Activated CD8-positive, alpha-beta memory T cell treated with anti-CD3 and anti-CD28 coated beads, Interleukin-2, amount 50 U/mL, for 1 hour (primary cell): ENCODE results near the gene RBBP8NL.
"Not testable (repeated sequence)": the region's sequence is repeated elsewhere in the genome, so short reads cannot be mapped to it uniquely, and the experiment has no call there.

Experiments
- DNase-seq: peaks from one replicate; pipeline ENCODE4 v3.0.0-alpha.2; 2020; ENCODE audit errors: extremely low read depth

RBBP8NL gene

DNA sequence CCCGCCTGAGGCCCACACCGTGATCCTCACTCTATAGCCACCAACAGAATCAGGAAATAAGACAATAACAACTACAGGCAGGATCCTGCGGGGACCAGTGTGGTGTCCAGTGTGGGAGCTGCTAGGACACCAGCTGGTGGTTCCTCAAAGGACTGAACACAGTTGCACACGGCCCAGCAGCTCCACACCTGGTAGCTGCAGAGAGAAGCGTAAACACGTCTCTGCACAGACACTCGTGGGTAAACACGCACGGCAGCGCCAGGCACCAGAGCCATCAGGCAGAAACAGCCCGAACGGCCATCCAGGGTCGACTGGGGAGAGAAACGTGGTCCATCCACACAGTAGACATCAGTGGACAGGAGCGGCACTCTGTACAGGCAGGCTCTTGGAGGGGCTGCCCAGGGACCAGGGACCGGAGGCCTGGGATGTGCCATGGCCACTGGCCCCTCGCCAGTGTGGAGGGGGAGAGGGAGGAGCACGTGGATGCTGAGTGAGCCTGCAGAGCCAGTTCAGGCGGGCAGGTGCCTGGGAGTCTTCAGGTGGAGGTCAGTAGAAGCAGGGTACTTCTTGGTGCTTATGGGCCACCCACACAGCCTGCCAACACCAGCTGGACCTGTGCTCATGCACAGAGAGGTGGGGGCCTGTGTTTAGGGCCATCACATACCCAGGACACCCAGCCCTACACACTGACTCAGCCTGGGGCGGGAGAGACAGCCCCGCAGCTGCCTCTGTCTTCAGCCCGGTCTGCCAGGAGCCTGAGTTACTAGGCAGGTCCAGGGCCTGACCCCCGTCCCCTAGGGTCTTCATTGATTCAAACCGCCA lies 52.8 kb downstream of the RBBP8NL start:
- DNase-seq = no peak

DNA sequence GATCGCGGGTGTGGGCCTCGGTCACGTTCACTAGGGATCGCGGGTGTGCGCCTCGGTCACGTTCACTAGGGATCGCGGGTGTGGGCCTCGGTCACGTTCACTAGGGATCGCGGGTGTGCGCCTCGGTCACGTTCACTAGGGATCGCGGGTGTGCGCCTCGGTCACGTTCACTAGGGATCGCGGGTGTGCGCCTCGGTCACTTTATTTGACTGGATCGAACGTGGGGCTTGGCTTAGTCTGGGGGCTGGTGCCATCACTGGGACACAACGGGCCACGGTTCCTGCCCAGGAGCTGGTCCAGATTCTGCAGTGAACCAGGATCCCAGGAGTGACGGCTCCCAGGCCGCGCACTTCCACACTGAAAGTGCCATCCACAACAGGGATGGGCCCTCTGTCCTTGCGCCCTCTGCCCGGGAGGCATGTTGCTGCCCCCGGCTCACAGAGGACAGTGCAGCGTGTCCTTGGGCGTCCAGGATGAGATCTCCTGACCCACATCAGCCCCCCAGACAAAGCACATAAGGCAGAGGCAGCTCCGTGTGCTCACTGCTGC lies 53.6 kb downstream of the RBBP8NL start:
- DNase-seq = not testable (repeated sequence)

DNA sequence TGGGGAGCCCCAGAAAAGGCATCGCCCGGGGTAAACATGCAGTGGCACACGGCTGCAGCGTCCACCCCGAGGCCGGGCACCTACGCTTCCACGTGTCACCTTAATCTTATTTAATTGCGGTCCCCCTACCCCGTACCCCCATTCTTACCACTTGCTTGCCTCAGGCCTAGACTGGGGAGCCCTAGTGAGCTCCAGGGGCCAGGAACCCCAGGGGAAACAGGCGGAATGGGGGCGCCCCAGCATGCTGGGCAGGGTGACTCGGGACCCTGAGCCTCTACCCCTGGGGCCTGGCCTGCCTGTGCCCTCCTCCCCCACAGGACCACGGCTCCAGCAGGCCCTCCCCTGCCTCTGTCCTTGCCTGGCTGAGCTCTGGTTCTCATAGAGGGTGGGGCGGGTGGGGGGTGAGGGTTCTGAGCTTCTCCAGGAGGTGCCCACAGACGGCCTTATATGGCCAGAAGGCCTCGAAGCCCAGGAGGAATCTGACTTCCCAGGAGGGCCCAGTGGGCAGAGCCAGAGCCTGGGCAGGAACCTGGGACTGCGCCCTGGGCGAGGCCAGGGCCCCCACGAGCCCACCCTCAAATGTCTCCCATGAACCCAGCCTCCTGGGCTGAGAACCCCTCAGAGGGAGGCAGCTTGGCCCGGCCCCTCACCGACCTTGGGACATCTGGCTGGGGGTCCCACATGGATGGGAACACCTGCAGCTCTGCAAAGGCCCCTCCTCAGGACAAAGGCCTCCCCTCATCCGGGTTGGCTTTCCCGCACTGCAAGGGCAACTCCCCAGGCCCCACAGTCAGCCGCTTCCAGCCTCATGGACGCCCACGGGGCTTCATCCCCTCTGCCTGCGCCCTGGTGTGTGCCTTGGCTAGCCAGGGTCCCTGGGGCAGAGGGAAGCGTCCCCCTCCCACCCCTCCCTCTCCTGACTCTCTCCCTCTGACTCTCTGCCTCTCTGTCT lies 55.0 kb downstream of the RBBP8NL start:
- DNase-seq = no peak

DNA sequence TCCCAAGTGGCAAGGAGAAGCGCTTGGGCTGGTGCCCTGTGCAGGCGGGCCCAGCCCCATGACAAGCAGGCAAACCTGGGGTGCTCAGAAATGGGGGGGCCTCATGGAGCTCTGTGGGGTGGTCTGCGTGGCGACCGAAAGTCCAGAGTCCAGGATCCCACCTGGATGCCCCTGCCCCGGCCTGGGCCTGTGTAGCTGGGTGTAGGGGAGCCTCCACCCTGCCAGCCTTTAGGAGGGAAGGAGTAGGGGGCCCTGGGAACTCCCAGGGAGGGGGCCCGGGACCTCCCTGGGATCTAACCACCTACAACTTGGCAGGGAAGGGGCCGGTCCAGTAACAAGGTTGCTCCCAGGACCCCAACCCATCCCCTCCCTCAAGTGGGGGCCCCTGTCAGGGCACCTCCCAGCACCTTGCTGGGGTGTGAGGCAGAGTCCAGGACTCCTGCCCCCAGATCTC lies 55.7 kb downstream of the RBBP8NL start:
- DNase-seq = no peak

DNA sequence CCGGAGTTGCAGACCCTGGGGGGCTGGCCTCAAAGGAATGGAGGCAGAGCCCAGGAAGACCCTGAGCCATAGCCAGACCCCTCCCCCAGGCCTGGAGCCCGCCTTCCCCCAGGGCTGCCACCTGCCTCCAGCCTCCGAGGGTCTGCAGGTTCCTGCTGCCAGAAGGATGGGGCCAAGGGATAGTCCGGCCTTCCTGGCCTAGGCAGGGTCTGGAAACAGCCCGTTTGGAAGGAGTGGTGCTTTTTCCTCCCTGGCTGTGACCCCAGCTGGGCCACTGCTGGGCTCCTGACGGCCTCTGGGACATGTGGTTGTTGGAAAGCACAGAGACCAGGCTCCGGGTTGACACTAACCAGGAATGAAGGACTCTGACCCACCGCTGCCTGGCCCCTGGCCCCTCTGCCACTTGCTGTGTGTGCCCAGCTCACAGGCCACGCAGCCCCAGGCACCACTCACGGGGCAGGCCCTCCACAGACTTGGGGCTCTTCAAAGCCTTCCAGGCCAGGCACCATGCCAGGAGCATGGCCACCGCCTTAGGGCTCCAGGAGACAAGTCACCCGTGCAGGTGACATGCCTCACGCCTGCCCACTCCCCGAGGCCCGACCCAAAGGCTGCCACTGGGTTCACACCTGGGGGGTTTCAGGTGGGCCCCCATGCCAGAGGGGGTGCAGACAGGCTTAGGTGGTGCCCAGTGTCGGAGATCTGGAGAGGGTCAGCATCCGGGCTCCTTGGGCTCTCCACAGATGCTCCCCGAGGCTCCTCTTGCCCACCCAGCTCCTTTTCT lies 56.3 kb downstream of the RBBP8NL start:
- no peak for DNase-seq

DNA sequence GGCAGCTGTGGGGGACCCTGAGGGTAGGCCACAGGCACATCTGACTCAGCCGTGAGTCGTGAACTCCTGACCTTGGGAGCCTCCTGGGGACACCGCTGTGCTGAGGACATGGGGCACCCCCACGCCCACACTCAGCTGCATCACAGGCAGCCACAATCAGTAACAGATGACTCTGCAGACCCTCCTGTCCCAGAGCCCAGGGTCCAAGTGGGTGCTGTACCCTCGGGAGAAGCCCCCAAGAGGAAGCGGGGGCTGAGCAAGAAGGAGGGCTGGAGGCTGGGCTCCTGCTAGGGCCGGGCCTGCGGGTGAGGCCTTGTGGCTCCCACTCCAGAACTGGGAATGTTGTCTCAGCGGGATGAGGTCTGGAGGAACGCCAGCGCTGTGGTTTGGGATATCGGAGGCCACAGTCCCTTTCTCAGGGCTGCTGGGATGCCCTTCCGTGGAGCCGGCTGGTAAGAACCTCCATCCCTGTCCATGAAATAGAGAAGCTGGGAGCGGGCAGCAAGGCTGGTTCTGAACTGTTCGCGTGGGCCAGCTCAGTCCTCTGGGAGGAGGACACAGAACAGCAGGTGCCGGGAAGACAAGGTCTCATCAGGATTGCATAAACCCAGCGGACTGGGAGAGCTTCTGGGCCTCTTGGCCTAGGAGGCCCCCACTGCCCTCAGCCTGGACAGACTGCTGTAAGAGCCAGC lies 57.1 kb downstream of the RBBP8NL start:
- DNase-seq = no peak

DNA sequence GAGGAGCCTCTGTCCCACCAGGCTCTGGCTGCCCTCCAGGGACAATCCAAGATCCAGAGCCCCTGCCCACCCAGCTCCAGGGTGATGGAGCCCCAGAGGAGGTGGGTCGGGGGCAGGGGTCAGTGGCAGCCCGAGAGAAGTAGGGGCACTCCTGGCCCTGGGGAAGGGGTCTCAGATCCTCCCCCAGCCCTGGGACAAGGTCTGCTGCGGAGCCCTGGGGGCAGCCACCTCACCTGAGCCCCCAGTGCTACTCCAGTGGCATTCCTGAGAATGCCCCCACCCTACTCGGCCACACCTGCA lies 57.6 kb downstream of the RBBP8NL start:
- no peak for DNase-seq

DNA sequence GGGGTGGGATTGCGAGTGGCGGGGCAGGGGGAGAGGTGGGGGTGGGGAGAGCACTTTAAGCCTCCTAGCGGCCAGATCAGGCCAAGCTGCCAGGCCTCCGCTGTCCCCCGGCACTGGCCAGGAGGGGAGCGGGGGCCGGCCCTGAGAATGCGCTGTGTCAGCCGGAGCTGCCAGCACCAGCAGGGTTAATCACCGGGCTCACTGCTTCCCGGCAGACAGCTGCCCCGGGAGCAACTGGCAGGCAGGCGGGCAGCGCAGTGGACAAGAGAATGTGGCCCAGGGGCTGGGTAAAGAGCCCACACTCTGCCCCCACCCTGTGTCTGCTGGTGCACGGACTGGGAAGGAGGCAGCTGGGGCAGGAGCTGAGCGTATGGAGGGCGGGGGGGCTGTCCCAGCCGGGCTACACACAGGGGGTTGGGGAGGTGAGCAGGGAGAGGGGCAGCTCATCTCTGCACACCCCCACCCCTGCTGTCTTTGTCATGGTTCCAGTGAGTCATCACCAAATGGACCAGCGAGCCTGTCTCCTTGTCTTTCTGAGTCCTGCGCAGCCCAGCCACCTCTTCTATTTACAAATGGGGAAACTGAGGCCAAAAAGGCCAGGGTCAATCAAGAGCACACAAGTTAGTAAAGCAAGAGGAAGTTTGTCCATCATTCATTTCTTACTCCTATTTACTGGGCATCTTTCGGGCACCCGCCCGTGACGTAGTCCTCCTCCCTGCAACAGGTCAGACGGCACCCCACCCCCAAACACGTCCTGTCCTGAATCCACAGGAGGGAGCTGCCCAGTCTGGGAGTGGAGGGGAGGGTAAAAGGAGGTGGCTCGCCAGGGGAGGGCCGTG lies 58.1 kb downstream of the RBBP8NL start:
- DNase-seq = no peak

DNA sequence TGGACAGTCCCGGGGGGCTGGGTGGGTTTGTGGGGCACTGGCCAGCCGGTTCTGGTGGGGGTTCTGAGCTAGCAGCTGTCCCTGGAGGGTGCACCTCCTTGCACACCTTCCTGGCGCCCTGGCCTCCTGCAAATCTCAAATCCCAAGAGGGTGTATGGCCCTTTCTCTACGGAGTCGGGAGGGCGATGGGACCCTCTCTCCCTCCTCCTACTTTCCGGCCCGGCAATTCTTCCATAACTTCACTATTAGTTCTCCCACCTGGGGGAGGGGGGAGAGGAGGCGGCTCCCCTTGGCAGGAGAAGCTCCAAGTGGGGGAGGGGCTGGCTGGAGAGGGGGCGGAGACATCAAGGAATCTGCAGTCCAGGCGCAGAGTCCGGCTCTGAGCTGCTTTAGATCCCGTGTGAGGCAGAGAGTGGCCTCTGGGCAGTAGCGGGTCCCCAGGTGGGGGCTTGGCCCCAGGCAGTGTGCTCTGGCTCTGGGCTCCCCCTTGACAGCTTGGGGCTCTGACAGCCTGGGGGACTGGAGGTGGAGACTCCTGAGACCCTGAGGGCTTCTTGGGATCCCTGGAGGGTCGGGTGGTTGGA lies 58.9 kb downstream of the RBBP8NL start:
- DNase-seq = no peak

DNA sequence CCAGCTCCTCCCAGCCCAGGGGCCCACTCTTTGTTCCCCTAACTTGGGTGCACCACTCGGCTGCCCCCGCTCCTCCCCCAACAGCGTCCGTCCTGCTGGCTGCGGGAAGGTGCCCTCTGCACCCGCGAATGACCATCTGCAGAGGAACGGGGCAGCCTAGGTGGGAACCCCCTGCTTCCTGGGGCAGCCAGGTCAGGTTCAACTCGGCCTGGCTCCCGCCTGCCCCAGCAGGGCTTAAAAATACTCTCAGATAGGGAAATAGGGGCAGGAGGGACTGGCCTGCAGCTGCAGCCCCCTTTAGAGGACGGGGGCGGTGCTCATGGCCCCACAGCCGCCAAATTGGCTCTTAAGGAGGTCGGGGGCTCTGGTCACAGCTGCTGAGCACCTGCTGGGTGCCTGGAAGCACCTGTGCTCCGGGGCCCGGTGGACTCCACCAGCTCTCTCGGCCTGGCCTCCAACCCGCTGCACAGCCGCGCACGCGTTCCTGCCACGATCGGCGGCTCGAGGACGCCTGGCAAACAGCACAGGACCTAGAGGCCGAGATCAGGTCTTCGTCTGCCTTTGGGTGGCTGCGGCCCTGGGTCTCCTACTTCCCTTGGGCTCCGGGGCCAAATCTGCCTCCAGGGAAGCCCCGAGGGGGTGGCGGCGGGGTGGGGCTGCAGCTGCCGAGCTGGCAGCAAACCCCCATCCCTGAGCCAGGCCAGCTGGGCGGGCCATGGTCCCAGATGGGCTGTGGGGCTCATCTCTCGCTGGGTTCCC lies 59.5 kb downstream of the RBBP8NL start:
- no peak for DNase-seq

DNA sequence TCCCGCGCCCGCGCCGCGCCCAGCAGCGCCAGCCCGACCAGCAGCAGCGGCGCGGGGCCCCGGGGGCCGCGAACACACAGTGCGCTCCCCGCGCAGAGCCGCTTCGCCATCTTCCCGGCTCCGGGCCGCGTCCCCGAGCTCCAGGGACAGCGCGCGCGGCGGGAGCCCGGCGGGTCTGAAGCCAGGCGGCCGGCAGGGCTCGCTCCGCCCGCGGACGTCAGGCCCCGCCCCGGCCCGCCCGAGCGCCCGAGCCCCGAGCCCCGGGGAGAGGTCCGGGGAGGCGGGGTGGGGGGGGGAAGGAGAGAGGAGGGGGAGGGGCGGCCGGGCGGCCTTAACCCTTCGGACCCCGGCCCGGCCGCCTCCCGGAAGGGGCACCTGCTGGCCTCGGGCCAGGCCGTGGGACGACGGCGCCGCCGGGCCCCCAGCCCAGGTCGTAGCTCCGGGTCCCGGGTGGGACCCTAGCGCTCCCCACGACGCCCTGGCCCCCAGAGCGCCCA lies 60.2 kb downstream of the RBBP8NL start, which contains the start of gene LAMA5:
LAMA5 (minus strand) TSS at position 177 of the 497 bp plus-strand sequence; CDS start at position 110, 67 bp downstream.
- DNase-seq = no peak

DNA sequence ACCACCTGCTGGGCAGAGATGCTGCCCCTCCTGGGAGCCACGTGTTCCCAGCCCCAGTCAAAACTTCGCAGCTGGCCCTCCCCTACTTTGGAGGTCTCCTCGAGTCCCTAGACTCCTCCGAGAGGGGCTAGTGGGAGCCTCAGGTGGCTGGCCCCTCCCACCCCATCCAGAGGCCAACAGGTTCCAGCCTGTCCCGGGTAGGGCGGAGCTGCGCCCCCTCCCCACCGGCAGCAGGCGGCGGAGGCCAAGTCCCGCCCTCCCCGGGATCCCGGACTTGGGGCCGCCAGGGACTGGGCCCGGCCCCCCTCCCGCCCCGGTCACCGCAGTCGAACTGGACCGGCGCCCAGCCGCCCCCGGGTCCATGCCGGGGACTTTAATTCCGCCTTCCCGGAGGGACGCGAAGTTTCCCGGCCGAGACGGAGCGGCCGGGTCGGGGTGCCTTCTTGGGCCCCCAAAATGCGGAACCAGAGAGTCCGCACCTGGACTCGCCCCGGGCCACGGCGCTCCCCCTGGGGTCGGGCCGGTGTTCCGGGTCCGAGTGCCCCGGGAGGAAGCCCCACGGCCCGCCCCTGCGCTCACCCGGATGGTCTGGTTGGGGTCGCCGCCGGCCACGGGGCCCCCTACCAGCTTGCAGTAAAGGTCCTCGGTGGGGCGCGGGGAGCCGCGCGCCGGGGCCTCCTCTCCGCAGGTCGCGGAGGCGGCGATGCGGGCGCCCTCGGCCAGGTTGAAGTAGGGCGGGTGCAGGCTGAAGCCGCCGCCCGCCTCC lies 60.8 kb downstream of the RBBP8NL start:
- no peak for DNase-seq

DNA sequence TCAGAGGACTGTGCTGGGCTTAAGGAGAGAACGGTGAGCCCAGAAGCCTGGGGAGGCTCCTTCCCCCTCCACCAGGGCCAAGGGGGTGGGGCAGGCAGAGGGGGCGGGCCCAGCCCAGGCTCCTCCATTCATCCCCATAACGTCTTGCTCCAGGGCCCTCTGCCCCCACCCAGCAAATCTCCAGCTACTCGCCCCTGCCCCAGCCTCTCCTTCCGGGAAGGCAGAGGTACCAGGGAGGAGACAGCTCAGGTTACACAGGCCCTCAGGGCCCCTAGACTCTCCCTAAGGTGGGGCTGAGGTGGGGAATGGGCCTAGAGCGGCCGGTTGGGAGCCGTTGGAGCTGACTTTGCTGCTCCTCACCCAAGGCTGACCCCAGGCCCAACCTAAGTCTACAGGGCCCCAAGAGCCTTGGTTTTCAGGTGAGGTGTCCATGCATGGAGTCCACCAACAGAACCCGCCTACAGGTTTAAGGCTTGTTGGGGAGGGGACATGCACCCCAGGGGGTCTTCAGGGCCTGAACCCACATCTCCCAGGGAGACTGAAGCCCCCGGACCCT lies 61.4 kb downstream of the RBBP8NL start:
- no peak for DNase-seq

DNA sequence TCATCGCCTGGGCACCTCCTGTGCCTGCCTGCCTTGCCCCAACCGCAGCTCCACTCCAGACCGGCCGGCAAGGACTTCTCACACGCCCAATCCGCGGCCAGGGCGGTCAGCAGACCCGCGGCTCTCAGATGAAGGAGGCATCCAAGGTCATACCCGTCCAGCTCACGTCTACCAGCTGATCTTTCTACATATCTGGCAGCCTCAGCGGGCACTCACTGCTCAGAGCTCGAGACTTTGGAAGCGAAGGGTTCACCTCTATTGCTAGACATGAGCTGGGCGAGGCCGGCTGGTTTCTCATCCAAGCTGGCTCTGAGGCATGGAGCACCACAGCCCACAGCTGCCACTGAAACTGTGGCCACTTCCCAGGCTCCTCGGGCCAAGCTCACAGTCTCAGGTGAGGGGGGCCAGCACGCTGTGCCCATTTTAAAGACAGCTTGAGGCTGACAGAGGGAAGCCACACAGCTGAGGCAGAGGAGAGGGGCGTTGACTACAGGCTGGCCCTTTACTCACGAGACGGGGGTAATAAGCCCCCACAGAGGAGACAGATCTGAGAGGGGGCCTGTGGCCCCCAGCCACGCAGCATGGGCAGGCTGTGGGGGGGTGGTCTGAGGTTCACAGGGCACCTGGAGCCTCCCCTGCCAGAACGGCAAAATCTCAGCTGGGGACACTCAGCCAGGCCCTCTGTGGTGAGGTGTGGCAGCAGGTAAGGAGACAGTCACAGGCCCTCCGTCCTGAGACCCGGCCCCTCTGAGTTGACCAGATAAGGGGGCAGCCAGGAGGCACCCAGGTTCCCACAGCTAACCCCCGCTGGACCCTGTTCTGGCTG lies 62.2 kb downstream of the RBBP8NL start:
- no peak for DNase-seq

DNA sequence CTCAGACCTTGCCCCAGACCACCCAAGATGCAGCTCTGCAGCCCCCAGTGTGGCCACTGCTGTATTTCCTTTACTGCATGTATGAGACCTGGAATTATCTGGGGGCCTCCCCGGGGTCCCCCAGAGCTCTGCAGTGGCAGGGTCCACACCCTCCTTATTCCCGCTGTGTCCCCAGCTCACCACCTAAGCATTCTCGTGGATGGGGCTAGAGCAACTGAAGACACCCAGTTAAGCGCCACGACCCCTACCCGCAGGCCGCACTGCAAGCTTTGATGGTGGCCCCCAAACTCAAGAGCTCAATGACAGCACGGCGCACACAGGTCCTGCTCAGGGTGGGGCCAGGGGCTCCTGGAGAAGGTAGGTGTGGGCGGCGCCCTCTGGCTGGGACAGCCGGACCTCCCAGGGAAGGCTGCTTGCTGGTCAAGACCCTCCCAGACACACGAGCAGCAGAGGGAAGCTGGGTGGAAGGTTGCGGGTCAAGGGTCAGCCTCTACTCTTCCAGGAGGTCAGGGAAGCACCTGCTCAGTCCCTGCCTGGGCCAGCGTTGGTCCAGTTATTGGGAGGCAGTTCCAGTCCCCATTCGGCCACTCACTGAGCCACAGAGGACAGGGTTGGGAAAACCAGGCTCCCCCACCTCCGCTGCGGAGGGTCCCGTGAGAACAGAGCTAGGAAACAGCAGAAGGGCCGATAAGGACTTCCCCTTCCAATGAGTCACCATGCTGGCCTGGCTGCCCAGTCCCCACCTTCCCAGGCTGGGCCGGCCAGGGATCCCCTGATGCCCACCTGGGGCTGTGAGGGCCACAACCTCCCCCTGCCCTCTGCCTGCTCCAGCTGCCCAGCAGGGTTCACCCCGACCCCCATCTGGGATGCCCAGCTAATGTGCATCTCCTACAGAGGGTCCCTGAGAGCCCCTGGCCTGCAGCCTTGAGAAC lies 63.2 kb downstream of the RBBP8NL start:
- DNase-seq = no peak
